HG02798 (cell line): Measurements from ENCODE around the gene SEPTIN8.
A peak's percentile ranks its signal among the peaks of the same experiment; 100 is the strongest.

Experiments
- ATAC-seq: cut with Tn5 transposase; IDR thresholded peaks from one replicate; pipeline ENCODE4 v1.9.1; 2021; ENCODE audit warnings: mild to moderate bottlenecking; ENCODE audit not compliant: unreplicated experiment, poor library complexity

Gene SEPTIN8

DNA sequence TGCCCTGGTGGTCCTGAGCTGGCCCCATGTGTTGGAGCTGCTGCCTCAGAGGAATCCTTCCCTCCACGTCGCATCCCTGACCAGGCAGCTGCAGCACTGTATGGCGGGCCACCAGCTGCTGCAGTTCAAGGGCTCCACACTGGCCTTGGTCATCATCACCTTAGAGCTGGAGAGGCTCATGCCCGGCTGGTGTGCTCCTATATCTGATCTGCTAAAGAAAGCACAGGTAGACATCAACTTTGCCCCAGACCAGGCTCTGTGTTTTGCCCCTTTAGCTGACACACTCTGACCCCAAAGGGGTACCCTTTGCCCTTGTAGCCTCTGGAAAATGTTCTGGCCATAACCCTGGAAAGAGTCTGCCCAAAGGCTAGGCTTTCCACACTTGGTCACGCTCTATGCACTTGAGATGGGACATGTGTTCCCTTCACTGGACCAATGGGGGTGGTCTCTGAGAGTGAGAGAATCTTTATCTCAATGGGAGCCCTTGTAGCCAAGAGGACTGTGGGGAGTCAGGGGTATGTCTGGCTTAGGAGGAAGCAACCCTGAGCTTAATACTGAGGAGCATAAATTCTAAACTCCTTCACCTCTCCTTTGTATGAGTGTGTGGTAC, 25.0 kb downstream of the SEPTIN8 start:
- ATAC-seq = no peak

GRCh38 chr5:132751444-132751843, 25.6 kb downstream of the SEPTIN8 start:
- ATAC-seq = peak; percentile 48

DNA sequence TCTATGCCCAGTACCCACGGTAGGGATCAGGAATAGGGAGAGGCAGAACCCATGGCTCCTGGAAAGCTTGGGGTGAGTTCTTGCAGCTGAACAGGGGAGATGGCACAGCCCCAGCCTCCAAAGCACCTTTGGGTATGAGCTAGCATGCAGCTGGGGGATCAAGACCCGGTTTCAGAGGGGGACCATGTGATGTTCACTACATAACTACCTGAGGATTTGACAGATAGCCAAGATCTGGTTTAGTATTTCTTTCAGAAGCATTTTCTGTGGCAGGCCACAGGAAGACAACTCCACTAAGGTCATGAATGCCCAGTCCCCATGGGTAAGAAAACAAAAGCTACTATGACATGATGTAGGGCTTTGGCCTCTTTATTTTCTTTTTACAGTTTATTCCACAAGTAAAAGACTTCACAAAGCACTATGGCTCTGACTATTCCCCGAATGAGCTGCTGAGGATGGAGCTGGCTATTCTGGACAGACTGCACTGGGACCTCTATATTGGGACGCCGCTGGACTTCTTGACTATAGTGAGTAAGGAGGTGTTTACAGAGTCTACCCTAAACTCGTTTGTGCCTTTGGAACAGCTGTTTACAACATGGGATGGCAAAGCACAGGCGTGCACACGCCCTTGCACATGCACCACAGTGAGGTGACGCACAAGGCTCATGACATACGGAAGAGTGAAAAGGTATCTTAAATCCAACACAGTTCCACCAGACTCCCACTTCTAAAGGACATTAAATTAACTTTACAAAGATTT, 26.4 kb downstream of the SEPTIN8 start:
- ATAC-seq = peak; percentile 41

GRCh38 chr5:132749506-132749905, 27.5 kb downstream of the SEPTIN8 start:
- no peak for ATAC-seq

GRCh38 chr5:132748522-132749000, 28.5 kb downstream of the SEPTIN8 start:
- no peak for ATAC-seq

DNA sequence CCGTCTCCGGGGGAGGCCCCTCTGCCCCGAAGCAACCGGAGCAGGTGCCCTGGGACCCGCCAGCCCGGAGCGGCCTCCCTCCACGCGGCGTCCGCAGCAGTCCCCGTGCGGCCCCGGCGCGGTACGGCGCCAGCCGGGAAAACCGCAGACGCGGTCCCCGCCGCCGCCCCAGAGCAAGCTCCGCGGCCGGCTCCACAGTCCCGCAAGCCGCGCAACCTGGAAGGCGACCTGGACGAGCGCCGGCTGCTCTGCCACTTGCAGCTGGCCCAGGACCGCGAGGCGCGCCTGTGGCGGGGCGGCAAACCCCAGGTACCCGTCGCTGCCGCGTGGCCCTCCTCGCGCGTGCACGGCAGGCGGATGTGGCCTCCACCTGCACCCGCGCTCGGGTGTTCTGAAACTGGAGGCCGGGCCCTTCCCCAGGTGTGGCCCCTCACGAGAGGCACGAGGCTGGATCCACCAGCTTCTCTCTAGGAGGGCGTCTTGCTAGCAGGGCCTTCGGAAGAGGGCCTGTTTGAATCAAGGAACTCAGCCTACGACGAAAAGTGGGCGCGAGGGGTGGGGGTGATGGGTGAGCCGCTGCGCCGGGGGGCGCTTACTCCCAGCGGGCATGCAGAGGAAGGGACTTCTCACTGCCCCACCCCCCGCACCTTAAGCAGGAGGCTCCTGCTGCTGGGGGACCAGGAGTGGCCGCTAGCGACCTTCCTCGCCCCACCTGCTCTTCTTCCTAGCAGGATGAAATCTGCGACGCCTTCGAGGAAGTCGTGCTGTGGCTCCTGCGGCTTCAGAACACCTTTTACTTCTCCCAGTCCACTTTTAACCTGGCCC, 29.2 kb downstream of the SEPTIN8 start:
- no peak for ATAC-seq

DNA sequence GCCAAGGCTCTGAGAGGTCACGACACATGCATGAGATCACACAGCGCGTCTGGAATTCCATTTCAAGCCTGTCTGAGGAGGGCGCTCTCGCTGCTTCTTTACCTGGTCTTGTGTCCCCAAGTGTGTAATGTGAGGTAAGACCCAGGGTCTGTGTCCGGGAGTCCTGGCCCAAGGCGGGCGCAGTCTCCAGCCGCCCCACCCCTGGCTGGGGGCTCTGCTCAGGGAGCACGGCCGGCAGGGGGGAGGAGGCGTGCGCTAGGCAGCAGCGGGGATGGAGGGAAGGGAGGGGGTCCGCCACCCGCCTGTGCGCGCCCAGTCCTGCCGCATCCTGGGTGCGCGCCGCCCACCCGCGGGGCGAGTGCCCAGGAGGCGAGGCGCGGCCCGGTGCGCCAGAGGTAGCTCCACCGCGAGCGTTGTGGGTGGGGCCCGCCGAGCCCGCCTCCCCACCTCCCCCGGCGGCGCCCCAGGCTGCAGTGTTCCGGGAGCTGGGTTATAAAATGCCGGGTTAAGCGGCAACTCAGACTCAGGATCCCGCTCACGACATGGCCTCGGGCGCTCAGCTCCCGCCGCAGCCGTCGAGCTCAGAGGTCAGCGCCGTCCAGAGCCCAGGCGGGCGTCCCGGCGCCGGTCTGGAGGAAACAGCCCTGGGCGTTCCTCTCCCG, 30.0 kb downstream of the SEPTIN8 start, which contains the start of gene CCNI2:
Gene CCNI2, plus strand, starts transcription at position 473 of the 662 bp plus-strand sequence. Its CDS starts 70 bp downstream, at position 543.
- ATAC-seq = peak; percentile 53

GRCh38 chr5:132746592-132746953, 30.5 kb downstream of the SEPTIN8 start:
- no peak for ATAC-seq

GRCh38 chr5:132744659-132745058, 32.4 kb downstream of the SEPTIN8 start:
- no peak for ATAC-seq

DNA sequence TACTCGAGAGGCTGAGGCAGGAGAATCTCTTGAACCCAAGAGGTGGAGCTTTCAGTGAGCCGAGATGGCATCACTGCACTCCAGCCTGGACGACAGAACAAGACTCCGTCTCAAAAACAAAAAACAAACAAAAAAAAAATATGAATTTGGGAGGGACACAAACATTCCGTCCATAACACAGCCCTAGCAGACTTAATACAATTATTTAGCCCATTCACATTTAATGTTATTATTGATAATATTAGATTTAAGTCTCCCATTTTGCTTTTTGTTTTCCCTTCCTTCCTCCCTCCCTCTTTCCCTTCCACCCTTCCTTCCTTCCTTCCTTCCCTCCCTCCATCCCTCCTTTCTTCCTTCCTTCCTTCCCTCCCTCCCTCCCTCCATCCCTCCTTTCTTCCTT, 34.4 kb downstream of the SEPTIN8 start:
- no peak for ATAC-seq

- ATAC-seq = no peak
Observed at GRCh38 chr5:132742158-132742557, 34.9 kb downstream of the SEPTIN8 start.

DNA sequence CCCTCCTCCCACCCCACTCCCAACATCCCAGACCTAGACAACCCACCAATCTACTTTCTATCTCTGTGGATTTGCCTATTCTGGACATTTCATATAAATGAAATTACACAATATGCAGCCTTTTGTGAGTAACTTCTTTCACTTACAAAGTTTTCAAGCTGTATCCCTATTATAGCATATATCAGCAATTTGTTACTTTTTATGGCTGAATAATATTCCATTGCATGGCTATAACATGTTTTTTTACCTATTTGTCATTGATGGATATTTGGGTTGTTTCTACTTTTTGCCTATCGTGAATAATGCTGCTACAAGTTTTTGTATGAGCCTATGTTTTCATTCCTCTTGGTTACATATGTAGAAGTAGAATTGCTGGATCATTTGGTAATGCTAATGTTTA, 37.8 kb downstream of the SEPTIN8 start:
- no peak for ATAC-seq

GRCh38 chr5:132737982-132738681, 38.9 kb downstream of the SEPTIN8 start:
- ATAC-seq = no peak

DNA sequence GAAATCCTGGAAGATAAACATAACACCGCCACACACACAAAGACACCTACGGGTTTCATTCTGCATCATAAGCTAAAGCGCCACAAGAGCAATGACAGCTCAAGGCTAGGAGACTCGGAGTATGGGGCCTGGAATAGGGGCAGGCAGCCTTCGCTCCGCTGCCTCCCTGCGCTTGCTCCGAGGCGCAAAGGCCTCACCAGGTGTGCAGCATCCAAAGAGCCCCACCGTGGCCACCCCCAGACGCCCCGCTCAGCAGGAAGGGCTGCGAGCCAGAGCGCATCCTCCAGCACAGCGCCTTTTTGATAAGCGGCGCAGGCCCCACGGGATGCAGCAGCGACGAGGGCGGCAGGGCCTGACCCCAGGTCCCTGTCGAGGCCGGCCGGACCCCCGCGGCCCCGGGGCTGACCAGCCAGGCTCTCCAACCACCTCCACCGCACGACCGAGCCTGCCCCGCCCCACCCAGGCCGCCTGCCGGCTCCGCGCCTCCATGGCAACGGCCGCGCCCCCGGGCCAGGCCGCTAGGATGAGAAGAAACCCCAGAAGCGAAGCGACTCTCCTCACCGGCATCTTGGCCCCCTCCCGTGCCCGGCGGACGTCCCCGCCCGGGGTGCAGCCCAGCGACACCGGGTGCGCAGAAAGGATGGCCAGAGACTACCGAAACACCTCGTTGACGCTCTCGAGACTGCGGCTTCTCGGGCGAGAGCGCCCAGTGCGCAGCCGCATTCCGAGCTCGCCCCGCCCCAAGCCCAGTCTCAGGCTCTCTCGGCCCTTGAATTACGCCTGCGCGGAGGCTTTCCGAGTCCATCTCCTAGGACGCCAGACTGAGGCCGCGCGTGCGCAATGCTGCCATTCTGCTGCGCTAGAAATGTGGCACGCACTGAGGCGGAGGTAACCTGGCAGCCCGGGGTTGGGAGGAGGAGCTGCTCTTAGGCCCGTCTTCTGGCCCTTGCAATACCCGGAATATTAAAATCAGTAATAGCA, 39.9 kb downstream of the SEPTIN8 start, which contains the start of gene KIF3A:
Gene KIF3A, minus strand, starts transcription at position 694 of the 981 bp plus-strand sequence. Its CDS starts 127 bp downstream, at position 567.
- peak; percentile 90 for ATAC-seq

- no peak for ATAC-seq
Observed at GRCh38 chr5:132734687-132735086, 42.4 kb downstream of the SEPTIN8 start.

GRCh38 chr5:132733499-132734148, 43.4 kb downstream of the SEPTIN8 start:
- no peak for ATAC-seq

DNA sequence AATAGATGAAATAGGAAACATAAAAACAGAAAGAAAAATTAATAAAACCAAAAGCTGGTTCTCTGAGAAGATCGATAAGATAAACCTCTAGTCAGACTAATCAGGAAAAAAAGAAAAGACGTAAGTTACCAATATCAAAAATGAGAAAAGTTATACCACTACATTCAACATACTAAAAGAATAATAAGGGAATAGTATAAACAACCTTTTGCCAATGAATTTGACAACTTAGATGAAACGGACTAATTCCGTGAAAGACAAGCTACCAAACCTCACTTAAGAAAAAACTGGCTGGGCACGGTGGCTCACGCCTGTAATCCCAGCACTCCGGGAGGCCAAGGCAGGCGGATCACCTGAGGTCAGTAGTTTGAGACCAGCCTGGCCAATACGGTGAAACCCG, 47.1 kb downstream of the SEPTIN8 start:
- ATAC-seq = no peak

GRCh38 chr5:132725745-132726144, 51.3 kb downstream of the SEPTIN8 start:
- no peak for ATAC-seq
